Measurements from ENCODE around the gene BSPRY.
"Not testable (repeated sequence)": the region's sequence is repeated elsewhere in the genome, so short reads cannot be mapped to it uniquely, and the experiment has no call there.

The BSPRY gene

DNA sequence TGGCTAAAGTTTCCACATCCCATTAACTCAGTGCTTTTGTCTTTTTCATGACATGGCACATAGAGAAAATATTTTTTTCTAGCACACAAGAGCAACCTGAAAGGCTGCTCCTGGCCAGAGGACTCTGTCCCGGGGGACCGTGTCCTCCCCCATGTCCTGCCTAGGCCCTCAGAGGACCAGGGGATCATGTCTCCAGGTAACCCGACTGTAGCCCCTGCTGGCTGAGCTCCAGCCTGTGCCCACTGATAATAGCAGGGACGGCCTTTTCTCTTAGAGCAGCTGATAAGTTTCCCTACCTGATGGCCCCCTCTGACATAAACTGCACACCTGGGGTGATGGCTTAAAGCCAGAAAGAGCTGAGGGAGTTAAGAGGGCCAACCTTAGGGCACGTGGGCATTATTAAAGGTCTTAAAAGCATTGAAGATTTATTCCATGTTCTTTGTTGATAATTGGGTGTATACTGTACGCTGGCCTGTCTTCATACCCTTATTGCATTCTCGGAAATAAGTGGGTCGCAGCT is 21.5 kb downstream of the BSPRY start:
- no peak for DNase-seq

DNA sequence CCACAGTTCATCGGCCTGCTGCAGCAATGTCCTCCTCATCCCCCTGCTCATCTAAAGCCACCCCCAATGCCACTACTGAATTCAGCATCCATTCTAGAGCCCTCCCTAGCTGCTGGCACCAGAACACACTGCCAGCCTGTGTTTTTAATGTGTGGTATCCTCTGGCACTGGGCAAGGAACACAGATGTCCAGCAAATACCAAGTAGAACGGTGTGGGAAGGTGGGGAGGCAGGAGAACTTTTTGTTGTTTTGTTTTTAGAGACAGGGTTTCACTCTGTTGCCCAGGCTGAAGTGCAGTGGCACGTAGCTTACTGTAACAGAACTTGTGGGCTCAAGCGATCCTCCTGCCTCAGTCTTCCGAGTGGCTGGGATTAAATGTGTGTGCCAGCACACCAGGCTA is 22.7 kb downstream of the BSPRY start:
- no peak for DNase-seq

DNA sequence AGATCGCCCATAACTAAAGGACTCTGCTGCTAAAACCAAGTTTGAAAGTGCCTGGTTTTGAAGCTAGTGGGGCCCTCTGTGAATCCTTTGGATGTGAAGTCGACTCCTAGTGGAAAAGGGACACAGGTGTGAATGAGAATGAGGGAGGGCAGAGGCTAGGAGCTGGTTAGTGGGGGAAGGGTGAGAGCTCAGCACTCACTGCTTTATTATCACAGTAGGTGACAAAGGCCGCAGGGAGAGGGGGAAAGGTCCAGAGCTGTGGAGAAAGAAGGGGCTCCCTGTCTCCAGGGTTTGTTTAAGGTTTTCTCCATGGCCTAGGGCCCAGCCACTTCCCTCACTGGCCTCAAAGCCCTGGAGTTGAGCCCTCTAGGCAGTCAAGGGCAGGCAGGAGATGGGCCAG is 23.9 kb downstream of the BSPRY start:
- DNase-seq = no peak

DNA sequence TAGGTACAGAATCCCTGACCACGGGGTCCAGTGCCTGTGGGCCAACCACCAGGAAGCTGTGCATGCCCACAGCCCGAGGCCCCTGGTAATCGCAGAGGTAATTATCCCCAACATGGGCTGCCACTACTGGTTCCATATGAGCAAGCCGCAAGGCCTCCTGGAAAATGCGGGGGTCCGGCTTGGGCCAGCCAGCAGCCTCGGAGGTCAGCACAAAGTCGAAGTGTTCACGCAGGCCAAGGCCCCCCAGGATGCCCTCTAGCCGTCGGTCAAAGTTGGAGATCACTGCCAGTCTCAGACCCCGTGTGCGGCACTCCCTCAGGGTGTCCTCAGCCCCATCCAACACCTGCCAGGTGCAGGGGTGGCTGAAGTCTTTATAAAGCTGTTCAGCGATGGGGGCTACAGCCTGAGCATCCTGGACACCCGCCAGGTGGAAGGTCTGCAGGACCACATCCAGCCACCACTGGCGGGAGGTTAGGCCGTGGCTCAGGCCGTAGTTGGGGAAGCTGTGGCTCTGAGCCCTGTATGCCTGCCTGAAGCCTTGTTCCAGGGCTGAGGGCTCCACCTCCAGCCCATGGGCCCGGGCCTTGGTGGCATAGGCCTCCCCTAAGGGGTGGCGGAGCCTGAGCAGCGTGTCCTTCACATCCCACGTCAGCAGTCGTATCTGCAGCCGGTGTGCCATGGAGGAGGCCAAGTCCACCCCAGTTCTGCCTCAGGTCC is 24.5 kb downstream of the BSPRY start:
- DNase-seq = no peak

DNA sequence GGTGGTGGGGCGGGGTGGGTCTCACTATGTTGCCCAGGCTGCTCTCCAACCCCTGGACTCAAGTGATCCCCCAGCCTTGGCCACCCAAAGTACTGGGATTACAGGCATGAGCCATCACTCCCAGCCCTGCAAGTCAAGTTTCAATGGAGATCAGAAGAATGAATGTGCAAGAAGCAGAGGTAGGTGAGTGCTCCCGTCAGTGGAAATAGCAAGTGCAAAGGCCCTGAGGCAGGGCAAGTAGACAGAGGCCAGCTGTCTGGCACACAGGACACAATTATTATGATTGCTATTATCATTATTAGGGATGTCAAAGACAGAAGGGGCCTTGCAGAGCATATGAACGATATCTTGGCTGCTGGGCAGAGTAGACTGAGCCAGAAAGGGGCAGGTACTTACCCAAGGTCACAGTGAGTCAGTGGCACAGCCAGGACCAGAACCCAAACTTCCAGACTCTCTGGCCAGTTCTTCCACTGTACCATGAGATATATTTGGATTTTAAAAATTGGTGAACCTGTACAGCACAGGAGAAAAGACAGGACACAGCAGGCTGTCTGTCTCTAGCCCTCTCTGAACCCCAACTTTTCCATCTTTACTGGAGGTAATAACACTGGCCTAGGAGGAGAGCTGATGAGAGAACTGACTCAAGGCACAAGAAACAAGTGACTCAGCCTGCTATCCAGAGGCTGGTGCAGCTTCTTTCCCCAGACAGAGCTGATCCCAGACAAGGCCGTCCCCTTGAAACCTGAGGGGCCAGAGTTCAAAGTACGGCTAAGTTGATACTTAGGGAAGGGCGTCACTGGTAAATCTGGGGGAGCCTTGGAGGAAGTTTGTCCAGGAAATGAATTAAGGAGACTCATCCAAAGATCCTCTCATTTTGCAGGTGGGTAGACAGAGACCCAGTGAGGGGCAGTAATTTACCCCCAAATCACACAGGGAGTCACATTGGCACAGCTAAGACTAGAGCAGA is 26.0 kb downstream of the BSPRY start:
- DNase-seq = no peak

DNA sequence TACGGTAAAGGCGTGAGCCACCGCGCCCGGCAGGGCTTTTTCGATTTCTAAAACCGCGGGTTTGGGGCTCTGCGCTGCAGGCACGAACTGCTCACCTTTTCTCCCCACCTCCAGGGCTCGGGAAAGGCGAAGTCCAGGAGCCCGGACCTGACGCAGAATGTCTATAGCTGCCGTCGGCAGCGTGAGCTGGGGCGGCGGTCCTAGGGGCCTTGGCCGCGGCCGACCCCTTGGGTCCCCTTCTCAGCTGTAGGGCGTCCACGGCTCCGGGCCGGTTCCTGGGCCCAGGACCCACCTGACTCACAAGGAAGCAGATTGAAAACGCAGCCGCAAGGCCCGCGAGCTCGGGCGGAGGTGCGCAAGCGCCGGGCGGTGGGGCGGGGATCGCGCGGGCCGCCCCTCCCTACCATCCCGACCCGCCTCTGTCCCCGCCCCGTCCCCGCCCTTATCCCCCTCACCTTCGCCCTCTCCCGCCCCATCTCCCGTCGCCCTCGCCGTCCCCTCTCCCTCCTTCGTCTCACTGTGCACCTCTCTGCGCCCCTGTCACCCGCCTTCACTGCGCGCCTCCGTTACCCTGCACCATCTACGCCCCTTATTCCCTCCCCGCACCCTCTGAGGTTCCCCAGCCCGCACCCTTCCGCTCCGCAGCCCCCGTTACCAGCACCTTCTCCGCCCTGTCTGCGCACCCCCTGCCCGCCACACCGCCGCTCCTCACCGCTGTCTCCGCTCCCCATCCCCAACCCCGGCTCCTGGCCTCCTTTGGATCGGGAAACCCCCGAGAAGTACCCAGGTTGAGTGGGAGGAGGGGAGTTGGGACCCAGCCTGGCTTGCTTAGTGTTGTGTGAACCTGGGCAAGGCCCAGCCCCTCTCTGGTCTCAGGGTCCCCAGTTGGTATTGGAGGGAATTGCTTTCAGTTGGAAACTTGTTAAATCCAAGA is 27.6 kb downstream of the BSPRY start, which contains the start of gene HDHD3:
Gene HDHD3 (minus strand): TSS at position 353 of the 934 bp plus-strand sequence. CDS start 2,632 bp downstream, outside the sequence.
- peak; percentile 55 to 88 (median 68) for DNase-seq

DNA sequence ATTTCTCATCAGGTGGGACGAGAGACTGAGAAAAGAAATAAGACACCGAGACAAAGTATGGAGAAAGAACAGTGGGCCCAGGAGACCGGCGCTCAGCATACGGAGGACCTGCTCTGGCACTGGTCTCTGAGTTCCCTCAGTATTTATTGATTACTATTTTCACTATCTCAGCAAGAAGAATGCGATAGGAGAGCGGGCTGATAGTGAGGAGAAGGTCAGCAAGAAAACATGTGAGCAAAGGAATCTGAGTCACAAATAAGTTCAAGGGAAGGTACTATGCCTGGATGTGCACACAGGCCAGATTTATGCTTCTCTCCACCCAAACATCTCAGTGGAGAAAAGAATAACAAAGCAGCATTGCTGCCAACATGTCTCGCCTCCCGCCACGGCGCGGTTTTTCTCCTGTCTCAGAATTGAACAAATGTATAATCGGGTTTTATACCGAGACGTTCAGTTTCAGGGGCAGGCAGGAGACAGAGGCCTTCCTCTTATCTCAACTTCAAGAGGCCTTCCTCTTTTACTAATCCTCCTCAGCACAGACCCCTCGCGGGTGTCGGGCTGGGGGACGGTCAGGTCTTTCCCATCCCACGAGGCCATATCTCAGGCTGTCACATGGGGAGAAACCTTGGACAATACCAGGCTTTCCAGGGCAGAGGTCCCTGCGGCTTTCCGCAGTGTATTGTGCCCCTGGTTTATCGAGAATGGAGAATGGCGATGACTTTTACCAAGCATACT is 29.9 kb downstream of the BSPRY start:
- DNase-seq = not testable (repeated sequence)

DNA sequence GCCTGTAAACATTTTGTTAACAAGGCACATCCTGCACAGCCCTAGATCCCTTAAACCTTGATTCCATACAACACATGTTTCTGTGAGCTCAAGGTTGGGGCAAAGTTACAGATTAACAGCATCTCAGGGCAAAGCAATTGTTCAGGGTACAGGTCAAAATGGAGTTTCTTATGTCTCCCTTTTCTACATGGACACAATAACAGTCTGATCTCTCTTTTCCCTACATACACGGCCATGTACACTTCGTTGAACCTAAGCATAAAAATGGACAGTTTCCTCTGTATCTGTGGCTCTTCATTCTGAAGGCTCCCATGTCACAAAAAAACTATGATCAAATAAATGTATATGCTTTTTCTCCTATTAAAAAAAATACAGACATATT is 30.5 kb downstream of the BSPRY start:
- DNase-seq = not testable (repeated sequence)

DNA sequence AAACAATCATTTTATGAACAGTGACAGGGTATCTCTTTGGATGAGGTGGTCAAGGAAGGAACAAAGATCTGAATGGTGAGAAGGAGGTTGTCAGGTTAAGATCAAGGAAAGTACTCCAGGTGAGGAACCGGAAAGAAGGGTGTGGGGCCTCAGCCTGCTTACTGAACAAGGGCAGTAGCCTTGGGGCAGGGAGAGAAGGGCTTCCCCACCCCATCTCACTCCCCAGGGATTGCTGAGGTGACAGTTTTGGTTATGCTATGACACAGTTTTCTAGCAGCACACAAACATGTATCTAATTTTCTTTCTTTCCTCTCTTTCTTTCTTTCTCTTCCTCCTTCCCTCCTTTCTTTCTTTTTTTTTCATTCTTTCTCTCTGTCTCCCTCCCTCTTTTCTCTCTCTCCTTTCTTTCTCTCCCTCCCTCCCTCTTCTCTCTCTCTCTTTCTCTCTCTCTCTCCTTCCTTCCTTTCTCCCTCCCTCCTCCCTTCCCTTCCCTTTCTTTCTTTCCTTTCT is 31.6 kb downstream of the BSPRY start:
- no peak for DNase-seq

DNA sequence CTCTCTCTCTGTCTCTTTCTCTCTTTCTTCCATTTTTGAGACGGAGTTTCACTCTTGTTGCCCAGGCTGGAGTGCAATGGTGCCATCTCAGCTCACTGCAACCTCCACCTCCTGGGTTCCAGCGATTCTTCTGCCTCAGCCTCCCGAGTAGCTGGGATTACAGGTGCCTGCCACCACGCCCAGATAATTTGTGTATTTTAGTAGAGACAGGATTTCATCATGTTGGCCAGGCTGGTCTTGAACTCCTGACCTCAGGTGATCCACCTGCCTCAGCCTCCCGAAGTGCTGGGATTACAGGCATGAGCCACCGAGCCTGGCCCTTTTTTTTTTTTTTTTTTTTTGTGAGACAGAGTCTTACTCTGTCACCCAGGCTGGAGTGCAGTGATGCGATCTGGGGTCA is 32.1 kb downstream of the BSPRY start:
- DNase-seq = not testable (repeated sequence)

DNA sequence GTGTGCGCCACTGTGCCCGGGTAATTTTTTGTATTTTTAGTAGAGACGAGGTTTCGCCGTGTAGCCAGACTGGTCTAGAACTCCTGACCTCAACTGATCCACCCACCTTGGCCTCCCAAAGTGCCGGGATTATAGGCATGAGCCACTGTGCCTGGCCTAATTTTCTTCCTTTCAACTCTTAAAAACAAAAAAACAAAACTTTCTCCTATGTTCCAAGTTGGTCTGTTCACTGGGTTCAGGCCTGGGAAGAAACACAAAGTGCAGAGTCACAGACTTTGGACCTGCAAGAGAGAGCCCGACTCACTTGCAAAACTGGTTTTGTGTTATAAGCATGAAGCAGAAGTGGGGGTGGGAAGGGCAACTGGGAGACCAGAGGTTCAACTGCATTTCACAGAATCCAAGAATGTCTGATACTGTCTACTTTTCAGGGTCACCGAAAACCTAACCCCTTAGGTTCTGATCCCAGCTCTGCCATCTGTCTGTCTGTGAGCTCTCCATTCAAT is 32.6 kb downstream of the BSPRY start:
- no peak for DNase-seq

DNA sequence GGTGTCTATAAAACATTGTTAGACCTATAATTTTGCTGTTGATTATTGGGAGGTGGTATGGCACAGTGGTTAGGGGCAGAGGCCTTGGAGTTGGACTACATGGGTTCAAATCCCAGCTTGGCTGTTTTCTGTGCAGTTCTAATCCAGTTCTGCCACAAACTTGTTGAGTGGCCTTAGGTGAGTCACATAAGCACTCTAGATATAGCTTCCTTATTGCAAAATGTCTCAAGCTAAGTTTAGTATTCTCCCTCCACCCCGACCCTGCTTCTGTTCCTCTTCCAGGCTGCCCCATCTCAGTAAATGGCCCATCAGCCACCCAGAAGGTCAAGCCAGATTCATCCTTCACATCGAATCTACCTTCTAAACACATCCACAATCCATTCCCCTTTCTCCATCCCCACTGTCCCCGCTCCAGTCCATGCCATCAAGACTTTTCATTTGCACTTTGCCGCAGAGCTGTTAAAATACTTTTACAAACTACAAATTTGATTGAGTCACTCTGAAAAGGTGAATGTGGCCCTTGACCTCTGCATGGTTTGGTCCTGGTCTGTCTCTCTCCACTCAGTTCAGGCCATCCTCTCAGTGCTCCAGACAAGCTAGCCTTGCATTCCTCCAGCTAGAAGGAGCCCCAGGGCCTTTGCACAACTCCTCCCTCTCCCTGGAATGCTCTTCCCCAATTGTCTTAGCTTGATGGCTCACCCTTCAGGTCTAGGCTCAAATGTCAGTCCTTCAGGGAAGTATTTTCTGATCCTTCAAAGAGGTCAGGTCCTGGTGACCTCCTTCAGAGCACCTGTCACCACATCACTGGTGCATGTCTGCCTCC is 37.4 kb downstream of the BSPRY start:
- DNase-seq = no peak

DNA sequence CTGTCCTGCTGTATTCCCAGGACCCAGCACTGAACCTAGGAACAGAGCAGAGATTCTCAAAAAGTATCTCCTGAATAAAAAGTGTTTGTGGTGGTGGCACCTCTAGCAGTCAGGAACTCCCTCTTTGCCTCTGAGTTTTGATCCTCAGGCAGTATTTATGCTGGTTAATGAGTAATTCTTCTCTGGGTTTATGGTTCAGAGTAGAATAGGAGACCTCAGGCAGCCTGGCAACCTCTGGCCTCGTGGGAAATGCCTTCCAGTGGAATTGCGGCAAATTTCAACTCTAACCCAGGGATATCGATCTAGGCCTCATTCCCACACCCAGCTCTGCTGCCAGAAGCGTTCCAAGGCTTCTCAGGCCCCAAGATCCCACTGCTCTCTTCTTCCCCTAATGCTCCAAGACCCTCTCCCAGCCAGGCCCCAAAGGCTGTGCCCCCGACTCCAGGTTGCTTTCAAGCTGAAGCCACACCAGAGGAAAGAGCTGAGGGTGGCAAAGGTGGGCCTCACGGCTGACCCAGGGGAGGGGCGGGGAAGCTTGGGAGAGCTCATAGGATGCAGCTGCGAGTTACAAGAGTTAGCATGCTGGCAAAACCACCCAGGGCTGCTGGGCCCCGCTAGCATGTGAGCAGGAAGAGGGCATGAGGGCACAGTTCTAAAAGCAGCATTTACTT is 38.4 kb downstream of the BSPRY start:
- no peak for DNase-seq

DNA sequence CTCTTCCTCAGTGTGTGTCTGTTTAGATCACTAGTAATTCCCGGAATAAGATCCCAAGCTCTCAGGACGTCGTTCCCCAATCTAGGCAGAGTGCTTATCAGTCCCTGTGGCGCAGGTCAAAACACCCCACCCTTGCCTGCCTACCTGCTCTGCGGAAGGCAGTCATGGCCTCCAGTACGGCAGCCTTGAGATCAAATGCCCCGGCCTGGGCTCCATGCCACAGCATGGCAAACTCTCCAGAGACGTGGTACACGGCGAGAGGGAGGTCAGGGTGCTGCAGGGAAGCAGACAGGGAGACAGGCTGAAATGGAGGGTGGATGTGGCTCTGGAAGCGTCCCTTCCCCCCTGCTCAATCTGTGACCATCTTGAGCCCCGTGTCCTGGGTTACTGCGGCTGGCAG is 39.5 kb downstream of the BSPRY start:
- no peak for DNase-seq

DNA sequence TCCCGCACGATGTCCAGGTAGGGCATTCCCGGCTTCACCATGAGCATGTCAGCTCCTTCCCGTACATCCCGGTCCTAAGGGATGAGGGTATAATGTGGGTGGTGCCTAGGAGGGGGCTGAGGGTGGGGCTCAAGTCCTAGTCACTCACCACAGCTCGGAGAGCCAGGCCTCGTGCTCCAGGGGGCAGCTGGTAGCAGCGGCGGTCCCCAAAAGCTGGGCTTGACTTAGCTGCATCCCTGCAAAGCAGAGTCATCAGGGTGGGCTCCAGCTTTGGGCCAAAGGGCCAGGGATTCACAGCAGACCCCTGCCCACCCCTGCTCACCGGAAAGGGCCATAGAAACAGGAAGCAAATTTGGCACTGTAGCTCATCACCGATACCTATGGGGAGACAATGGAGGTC is 40.1 kb downstream of the BSPRY start:
- no peak for DNase-seq

DNA sequence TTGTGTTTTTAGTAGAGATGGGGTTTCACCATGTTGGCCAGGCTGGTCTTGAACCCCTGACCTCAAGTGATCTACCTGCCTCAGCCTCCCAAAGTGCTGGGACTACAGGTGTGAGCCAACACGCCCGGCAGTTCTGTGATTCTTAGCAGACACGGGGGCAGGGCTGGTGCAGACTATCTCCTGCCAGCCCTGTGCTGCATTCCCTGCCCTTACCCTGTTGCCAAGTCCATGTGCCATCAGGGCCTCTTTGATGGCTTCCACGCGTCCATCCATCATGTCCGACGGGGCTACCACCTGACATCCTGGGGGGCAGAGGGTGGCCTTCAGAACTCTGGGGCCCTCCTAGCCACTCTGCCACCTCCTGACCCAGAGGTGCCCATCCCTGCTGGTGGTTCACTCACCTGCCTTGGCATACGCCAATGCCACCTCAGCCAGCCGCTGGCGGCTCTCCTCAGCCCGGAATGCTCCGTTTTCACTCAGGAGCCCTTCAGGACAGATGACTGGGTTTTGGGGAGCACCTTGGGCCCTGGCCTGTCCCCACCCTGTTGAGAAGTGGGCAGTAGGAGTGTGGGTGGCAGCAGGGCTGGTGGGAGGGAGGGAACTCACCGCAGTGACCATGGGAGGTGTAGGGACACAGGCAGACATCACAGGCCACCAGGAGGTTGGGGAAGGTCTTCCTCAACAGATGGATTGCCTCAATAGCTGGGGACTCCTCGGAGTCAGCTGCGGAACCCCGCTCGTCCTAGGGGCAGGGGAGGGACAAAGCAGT is 41.0 kb downstream of the BSPRY start:
- no peak for DNase-seq

DNA sequence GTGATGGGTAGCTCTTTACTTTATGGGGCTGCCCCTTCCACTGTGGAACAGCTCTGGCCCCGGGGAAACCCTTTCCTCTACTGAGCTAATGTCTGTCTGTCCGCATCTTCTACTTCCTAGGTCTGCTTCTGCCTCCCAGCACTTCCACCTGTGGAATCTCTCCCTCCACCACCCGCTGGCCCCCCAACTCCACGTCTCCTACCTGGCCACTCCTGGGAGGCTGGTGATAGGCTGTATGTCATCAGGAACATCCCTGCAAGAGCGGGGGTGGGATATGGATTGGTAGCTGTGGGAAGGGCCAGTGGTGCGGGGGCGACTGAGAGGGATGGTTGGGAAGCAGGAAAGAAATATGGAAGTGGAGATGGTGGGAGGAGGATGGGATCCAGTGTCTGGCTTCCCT is 42.6 kb downstream of the BSPRY start:
- DNase-seq = no peak

DNA sequence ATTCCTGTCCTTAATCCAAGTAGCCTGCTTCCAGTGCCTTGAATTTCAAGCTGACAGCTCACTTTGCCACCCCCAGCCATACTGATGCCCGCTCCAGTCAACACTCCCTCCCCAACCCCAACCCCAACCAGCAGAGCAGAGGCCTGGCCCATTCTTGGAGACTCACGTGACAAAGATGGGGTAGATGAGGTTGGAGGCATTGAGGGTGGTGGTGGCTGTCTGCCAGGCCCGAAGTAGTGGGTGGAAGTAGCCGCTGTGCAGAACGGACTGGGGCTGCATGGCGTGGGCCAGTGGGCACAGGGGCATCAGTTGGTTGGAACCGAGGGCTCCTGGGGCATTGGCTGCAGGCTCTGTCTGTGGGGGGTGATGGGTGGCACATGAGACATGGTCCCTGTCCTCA is 43.9 kb downstream of the BSPRY start:
- no peak for DNase-seq
